Activated B cell treated with CpG ODN at 0.5 μM for 24 hours (primary cell): Measurements from ENCODE around the gene ABCD1. TPM values are rescaled to one million over a fixed set of nuclear protein-coding genes. Genes with fewer than 3 reads are reported as not detected.

ENCODE experiments used
- ATAC-seq: fragments of 200-7000 bp; cut with Tn5 transposase; one replicate; pipeline ENCODE4 v1.10.0; 2021; ENCODE audit warnings: low read depth, mild to moderate bottlenecking, moderate library complexity
- CTCF ChIA-PET: fragments of 350-600 bp; sonication (Branson Sonifier 250); formaldehyde crosslinking; loops from one replicate; lab custom pipeline; 2021; ENCODE audit warnings: antibody characterized with exemption; lab: Charles Lee
- POLR2A ChIA-PET: fragments of 350-600 bp; sonication (Branson Sonifier 250); formaldehyde crosslinking; loops from one replicate; lab custom pipeline; 2021; ENCODE audit warnings: antibody characterized with exemption; lab: Charles Lee
- DNase-seq: peaks from one replicate; pipeline ENCODE4 v3.0.0; 2022
- H3K27ac Mint-ChIP-seq: one replicate; pipeline ENCODE4 v1.8.0; 2020; ENCODE audit warnings: mixed read lengths
- H3K27me3 Mint-ChIP-seq: one replicate; pipeline ENCODE4 v1.8.0; 2021; ENCODE audit warnings: mixed read lengths
- H3K36me3 Mint-ChIP-seq: one replicate; pipeline ENCODE4 v1.8.0; 2021; ENCODE audit warnings: low read depth, mixed read lengths
- H3K4me1 Mint-ChIP-seq: one replicate; pipeline ENCODE4 v1.8.0; 2021; ENCODE audit warnings: mixed read lengths
- H3K4me3 Mint-ChIP-seq: one replicate; pipeline ENCODE4 v1.8.0; 2020; ENCODE audit warnings: mild to moderate bottlenecking, mixed read lengths
- H3K9me3 Mint-ChIP-seq: one replicate; pipeline ENCODE4 v1.8.0; 2020; ENCODE audit warnings: mixed read lengths
- intact Hi-C: fragments of 100-400 bp; cut with micrococcal nuclease; formaldehyde crosslinking; loops from one replicate; pipeline ENCODE4 v1.15.1; 2024
- total RNA-seq: library from RNA; stranded (reverse); gene quantifications from 2 replicates; pipeline ENCODE4 v1.2.3, GENCODE V29; 2022
- TF ChIP-seq, protein P1 (sequence below): fragments of 200-600 bp; IDR thresholded peaks from one replicate; pipeline ENCODE4 v1.8.0; 2022; ENCODE audit warnings: antibody characterized with exemption, mild to moderate bottlenecking

Gene ABCD1
- total RNA-seq, 1 donor from 2014 or later: 2.8 TPM

DNA sequence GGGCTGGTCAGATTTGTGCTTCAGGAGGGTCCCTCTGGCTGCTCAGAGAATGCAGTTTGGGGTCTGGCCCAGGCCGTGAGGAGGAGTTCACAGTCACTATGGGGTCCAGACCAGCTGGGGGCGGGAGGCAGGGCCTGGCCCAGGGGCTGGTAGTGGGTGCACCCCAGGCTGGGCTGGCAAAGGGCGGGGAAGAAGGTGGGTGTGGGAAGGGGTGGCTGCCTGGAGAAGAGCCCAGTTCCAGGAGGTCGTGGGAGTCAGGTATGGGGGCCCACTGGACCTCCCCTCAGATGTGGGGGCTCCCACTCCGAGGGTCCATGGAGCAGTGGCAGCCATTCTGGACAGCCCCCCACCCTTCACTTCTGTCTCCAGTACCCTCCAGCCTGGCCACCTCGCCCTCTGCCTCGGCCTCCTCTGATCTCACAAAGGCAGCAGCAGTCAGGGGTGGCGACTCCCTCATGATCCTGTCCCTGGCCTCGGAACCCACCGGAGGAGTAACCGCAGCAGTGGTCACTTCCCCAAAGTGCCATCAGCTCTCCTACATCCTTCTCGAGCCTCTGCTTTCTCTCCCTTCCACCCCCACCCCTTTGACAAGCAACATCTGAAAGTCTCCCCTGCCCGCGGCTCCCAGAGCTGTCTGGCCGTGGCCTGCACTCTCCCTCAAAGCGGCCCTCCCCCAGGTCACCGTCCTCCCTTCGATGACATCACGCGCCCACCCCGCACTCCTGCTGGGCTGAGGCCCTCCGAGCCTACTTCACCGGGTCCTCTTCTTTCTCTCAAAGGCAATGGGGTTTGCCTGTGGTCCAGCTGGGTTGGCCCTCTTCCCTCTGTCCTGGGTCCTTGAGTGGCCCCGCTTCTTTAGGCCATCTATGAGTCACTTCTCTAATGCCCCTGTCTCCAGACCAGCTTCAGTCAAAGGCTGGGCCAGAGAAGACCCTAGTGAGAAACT lies 38.6 kb upstream of the ABCD1 start:
- CTCF ChIA-PET: interaction anchor here (1.2 kb wide), 1 partner anchor 261 kb away, joined by 3 read pairs; no protein-coding TSS in a partner anchor
- TF ChIP-seq, protein P1, sequence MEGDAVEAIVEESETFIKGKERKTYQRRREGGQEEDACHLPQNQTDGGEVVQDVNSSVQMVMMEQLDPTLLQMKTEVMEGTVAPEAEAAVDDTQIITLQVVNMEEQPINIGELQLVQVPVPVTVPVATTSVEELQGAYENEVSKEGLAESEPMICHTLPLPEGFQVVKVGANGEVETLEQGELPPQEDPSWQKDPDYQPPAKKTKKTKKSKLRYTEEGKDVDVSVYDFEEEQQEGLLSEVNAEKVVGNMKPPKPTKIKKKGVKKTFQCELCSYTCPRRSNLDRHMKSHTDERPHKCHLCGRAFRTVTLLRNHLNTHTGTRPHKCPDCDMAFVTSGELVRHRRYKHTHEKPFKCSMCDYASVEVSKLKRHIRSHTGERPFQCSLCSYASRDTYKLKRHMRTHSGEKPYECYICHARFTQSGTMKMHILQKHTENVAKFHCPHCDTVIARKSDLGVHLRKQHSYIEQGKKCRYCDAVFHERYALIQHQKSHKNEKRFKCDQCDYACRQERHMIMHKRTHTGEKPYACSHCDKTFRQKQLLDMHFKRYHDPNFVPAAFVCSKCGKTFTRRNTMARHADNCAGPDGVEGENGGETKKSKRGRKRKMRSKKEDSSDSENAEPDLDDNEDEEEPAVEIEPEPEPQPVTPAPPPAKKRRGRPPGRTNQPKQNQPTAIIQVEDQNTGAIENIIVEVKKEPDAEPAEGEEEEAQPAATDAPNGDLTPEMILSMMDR: no peak

DNA sequence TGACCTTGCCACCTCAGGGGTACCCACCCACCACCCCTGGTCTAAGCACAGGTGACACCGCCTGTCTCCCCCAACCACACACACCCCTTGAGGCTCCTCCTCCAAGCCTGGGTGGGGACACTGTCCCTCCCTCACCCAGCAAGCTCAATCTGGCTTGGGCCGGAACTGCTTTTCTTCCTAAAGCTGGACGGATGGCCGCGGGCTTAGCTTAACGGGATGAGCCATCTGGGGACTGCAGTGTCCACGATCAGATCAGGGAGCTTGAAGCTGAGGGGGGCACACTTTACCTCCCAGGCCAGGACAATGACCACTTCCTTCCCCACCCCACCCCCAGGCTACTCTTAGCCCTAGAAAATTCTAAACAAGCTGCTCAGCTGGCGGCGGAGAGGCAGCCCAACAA lies 37.9 kb upstream of the ABCD1 start:
- no peaks in the 10 kb centered on the region for H3K4me1 Mint-ChIP-seq
- no peaks in the 10 kb centered on the region for H3K9me3 Mint-ChIP-seq
- H3K27ac Mint-ChIP-seq: no peak overlapping the region
- H3K36me3 Mint-ChIP-seq: no peaks in the 10 kb centered on the region
- POLR2A ChIA-PET: interaction anchor here (1.0 kb wide), 1 partner anchor 40 kb away, joined by 3 read pairs; no protein-coding TSS in a partner anchor
- H3K27me3 Mint-ChIP-seq: peaks cover 3% of the 10 kb centered on the region
- intact Hi-C loops: loop anchor here (2.0 to 10.0 kb wide), 3 partner anchors 36 to 260 kb away; partner anchors contain the start of genes ABCD1, BCAP31 and PLXNB3
- TF ChIP-seq, protein P1: no peak
- H3K4me3 Mint-ChIP-seq: no peak overlapping the region
- no peak for ATAC-seq
- CTCF ChIA-PET: interaction anchor here (1.1 to 1.2 kb wide), 2 partner anchors 18 to 261 kb away, joined by 3 read pairs; no protein-coding TSS in a partner anchor
- DNase-seq: no peak

More for the DNA sequence above, 38.6 kb upstream of the ABCD1 start:
- no peaks in the 10 kb centered on the region for H3K9me3 Mint-ChIP-seq
- H3K36me3 Mint-ChIP-seq: no peaks in the 10 kb centered on the region
- DNase-seq: no peak
- no peak for ATAC-seq
- H3K4me1 Mint-ChIP-seq: no peaks in the 10 kb centered on the region
- no peak overlapping the region for H3K4me3 Mint-ChIP-seq
- POLR2A ChIA-PET: no interaction called here
- H3K27ac Mint-ChIP-seq: no peak overlapping the region
- H3K27me3 Mint-ChIP-seq: peaks cover 3% of the 10 kb centered on the region
- intact Hi-C loops: loop anchor here (2.0 to 10.0 kb wide), 3 partner anchors 36 to 261 kb away; partner anchors contain the start of genes ABCD1, BCAP31 and PLXNB3

DNA sequence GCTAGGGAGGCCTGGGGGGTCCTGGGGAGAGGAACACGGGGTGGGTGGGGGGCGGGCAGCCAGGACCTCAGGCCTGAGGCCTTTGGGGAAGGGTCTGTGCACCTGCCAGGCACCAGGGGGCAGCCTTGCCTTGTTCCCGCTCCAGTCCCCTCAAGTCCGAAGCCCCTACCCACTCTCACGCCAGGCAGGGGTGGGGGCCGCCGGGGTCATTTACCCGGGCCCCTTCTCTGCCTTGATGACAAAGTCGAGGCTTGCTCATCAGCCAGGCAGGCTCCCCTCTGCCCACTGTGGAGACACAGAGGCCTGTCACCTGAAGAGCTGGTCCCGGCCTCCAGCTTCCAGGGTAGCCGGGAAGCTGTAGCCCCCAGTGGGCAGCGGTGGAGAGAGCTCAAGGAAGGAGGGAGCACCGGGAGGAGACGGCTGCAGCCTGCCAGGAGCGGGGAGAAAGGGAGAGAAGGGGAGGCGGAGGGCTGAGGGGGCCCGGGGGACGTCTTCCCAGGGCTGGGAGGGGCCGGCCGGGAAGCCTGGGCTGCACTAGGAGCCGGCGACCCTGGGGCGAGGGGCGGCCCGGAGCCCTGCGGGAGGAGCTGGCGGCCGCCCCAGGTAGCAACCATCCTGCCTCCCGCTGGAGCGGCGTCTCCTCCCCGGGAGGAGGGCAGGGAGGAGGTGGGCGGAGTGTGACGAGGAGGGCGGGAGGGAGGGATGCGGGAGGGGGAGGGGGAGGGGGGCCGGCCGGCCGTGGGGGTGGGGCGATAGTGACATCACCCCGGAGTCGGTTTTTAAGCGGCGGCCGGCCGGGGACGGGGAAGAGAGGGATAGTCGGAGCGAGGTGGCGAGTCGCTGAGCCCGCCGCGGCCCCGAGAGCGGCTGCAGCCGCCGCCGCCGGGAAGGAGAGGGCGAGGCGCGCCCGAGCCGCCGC lies 37.3 kb upstream of the ABCD1 start, which contains the start of gene SLC6A8:
Gene SLC6A8, plus strand, starts transcription at position 806 of the 919 bp plus-strand sequence. CDS start 649 bp downstream, outside the sequence.
- POLR2A ChIA-PET: interaction anchor here (1.0 kb wide), 1 partner anchor 39 kb away, joined by 3 read pairs; no protein-coding TSS in a partner anchor
- TF ChIP-seq, protein P1: no peak
- Mint-ChIP-seq H3K27ac (no peak within 1 kb of the TSS), H3K27me3 (peaks cover 3% of the 10 kb centered on the region), H3K9me3 (no peaks in the 10 kb centered on the region), H3K4me1 (no peaks in the 10 kb centered on the region), H3K36me3 (no peaks in the 10 kb centered on the region), H3K4me3 (peak within 1 kb of the TSS; percentile 83)
- DNase-seq (peak; percentile 34), ATAC-seq (peak; percentile 68)
- CTCF ChIA-PET: interaction anchor here (0.8 to 1.1 kb wide), 2 partner anchors 17 to 81 kb away, joined by 3 read pairs; no protein-coding TSS in a partner anchor
- intact Hi-C loops: loop anchor here (2.0 to 10.0 kb wide), 3 partner anchors 35 to 259 kb away; partner anchors contain the start of genes ABCD1, BCAP31 and PLXNB3

DNA sequence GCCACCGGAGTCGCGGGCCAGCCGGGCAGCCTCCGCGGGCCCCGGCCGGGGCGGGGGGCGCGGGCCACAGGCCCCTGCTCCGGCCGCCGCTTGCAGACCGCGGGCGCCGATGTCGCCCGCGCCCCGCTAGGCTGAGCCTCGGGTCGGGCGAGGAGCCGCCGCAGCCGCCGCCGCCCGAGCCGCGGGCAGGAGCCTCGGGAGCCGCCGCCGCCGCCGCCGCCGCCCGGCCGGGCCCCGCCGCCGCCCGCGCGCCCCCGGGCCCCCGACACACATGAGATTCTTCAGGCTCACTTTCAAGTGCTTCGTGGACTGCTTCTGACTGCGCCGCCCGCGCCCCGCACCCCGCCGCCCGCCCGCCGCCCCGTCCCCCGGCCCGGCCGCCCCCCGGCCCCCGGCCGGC lies 36.6 kb upstream of the ABCD1 start:
- Mint-ChIP-seq H3K4me3 (no peak overlapping the region), H3K27me3 (peaks cover 3% of the 10 kb centered on the region), H3K9me3 (no peaks in the 10 kb centered on the region), H3K27ac (no peak overlapping the region), H3K4me1 (no peaks in the 10 kb centered on the region), H3K36me3 (no peaks in the 10 kb centered on the region)
- peak; percentile 28 for ATAC-seq
- TF ChIP-seq, protein P1: no peak
- no peak for DNase-seq
- intact Hi-C loops: loop anchor here (5.0 to 10.0 kb wide), 2 partner anchors 34 to 77 kb away; partner anchors contain the start of genes ABCD1, BCAP31 and PLXNB3
- POLR2A ChIA-PET: no interaction called here
- CTCF ChIA-PET: no interaction called here
